H1 (cell line): ENCODE data around the gene TPP1. TPM values are rescaled to one million over a fixed set of nuclear protein-coding genes. Genes with fewer than 3 reads are reported as not detected.

Experiments
- CTCF ChIA-PET: fragments of 300-600 bp; sonication (Branson Sonifier 250); formaldehyde crosslinking; loops from one replicate; lab custom pipeline; 2021; ENCODE audit not compliant: partially characterized antibody; lab: Charles Lee
- POLR2A ChIA-PET: fragments of 300-600 bp; sonication (Branson Sonifier 250); formaldehyde crosslinking; loops from one replicate; lab custom pipeline; 2021; ENCODE audit warnings: inconsistent platforms; ENCODE audit not compliant: partially characterized antibody; lab: Charles Lee
- DNase-seq, 2 experiments: peaks; one replicate each; pipeline versions ENCODE4 v3.0.0 to v3.0.0-alpha.2; 2010 to 2022; ENCODE audit warnings: low spot score in 2 of 2, low read depth in 1 of 2, mixed read lengths in 1 of 2
- FAIRE-seq: peaks from 2 replicates; lab custom pipeline; 2011; peaks lifted over from hg19 to GRCh38; lab: Jason Lieb, UNC
- H2AFZ ChIP-seq: 2 replicates; pipeline ENCODE4 v1.8.1; 2012; ENCODE audit warnings: low read length, inconsistent platforms
- H2AK5ac ChIP-seq: 2 replicates; pipeline ENCODE4 v1.6.1; 2013; ENCODE audit warnings: low read depth, low read length
- H2BK120ac ChIP-seq: replicated peaks from 2 replicates; pipeline ENCODE3; 2013; ENCODE audit warnings: low read depth, low read length, inconsistent platforms
- H2BK12ac ChIP-seq: 2 replicates; pipeline ENCODE4 v1.6.1; 2013; ENCODE audit warnings: low read depth, low read length
- H2BK15ac ChIP-seq: 2 replicates; pipeline ENCODE4 v1.6.1; 2013; ENCODE audit warnings: low read length
- H2BK20ac ChIP-seq: 2 replicates; pipeline ENCODE4 v1.6.1; 2013; ENCODE audit warnings: low read length
- H2BK5ac ChIP-seq: 2 replicates; pipeline ENCODE4 v1.6.1; 2013; ENCODE audit warnings: low read depth, low read length
- H3K14ac ChIP-seq: 2 replicates; pipeline ENCODE4 v1.6.1; 2013; ENCODE audit warnings: inconsistent platforms; ENCODE audit not compliant: insufficient read length
- H3K18ac ChIP-seq: 2 replicates; pipeline ENCODE4 v1.6.1; 2013; ENCODE audit warnings: low read length; ENCODE audit errors: extremely low read depth
- H3K23ac ChIP-seq: 2 replicates; pipeline ENCODE4 v1.6.1; 2013; ENCODE audit warnings: inconsistent platforms; ENCODE audit not compliant: insufficient read length
- H3K23me2 ChIP-seq: 2 replicates; pipeline ENCODE4 v1.6.1; 2013; ENCODE audit warnings: low read depth, low read length
- H3K27ac ChIP-seq: 2 replicates; pipeline ENCODE4 v1.6.1; 2011; ENCODE audit warnings: low read depth, low read length, inconsistent platforms
- H3K27me3 ChIP-seq, 4 experiments: replicated peaks in 1 of 4; 1 replicate in 1 of 4; 2 replicates in 3 of 4; pipeline versions ENCODE4 v1.6.1 to v1.8.1; 2011 to 2013; ENCODE audit warnings: low read length in 3 of 4, mild to moderate bottlenecking in 3 of 4, inconsistent platforms in 2 of 4, mixed read lengths in 2 of 4, moderate library complexity in 1 of 4; ENCODE audit not compliant: control insufficient read depth in 3 of 4, insufficient read depth in 3 of 4; ENCODE audit errors: extremely low read depth in 1 of 4
- H3K36me3 ChIP-seq, 4 experiments: 2 replicates each; pipeline versions ENCODE4 v1.6.1 to v1.8.1; 2011 to 2013; ENCODE audit warnings: mild to moderate bottlenecking in 4 of 4, low read length in 3 of 4, moderate library complexity in 2 of 4, control low read depth in 1 of 4, inconsistent platforms in 1 of 4; ENCODE audit not compliant: insufficient read depth in 4 of 4, control insufficient read depth in 2 of 4
- H3K4ac ChIP-seq: replicated peaks from 2 replicates; pipeline ENCODE3; 2013; ENCODE audit warnings: low read length, low read depth, mixed read lengths, inconsistent platforms; ENCODE audit not compliant: insufficient read length
- H3K4me1 ChIP-seq, 4 experiments: replicated peaks in 1 of 4; 1 replicate in 1 of 4; 2 replicates in 3 of 4; pipeline versions ENCODE4 v1.6.1 to v1.8.1; 2011 to 2013; ENCODE audit warnings: low read length in 3 of 4, inconsistent platforms in 2 of 4, mixed read lengths in 1 of 4; ENCODE audit not compliant: insufficient read depth in 4 of 4, control insufficient read depth in 3 of 4
- H3K4me2 ChIP-seq, 2 experiments: 2 replicates each; pipeline versions ENCODE4 v1.6.1 to v1.8.1; 2011 to 2013; ENCODE audit warnings: low read depth in 2 of 2, low read length in 2 of 2, control low read depth in 1 of 2, inconsistent platforms in 1 of 2, mild to moderate bottlenecking in 1 of 2; ENCODE audit not compliant: insufficient read depth in 1 of 2
- H3K4me3 ChIP-seq, 4 experiments: fragments of 200-600, 300-600 bp in 1 of 4; sonication (generic), shearing (Covaris generic), sonication (Bioruptor Twin) in 1 of 4; 2 replicates each; pipeline versions ENCODE4 v1.5.1 to v1.8.1; 2011 to 2016; ENCODE audit warnings: low read length in 4 of 4, low read depth in 3 of 4, control low read depth in 2 of 4, inconsistent platforms in 2 of 4, mild to moderate bottlenecking in 2 of 4, mixed read lengths in 1 of 4, moderate library complexity in 1 of 4; ENCODE audit not compliant: insufficient read depth in 2 of 4; ENCODE audit errors: extremely low read depth in 1 of 4
- H3K56ac ChIP-seq: replicated peaks from 2 replicates; pipeline ENCODE3; 2013; ENCODE audit warnings: low read depth, mild to moderate bottlenecking, mixed read lengths, low read length, inconsistent platforms; ENCODE audit not compliant: insufficient read length
- H3K79me1 ChIP-seq: 2 replicates; pipeline ENCODE4 v1.6.1; 2013; ENCODE audit warnings: low read depth, low read length, control low read depth
- H3K79me2 ChIP-seq, 2 experiments: 2 replicates each; pipeline versions ENCODE4 v1.6.1 to v1.8.1; 2012 to 2013; ENCODE audit warnings: low read length in 2 of 2, mild to moderate bottlenecking in 2 of 2, inconsistent platforms in 1 of 2; ENCODE audit not compliant: insufficient read depth in 2 of 2, control insufficient read depth in 1 of 2
- H3K9ac ChIP-seq, 4 experiments: replicated peaks in 1 of 4; 1 replicate in 1 of 4; 2 replicates in 3 of 4; pipeline versions ENCODE4 v1.6.1 to v1.8.1; 2011 to 2013; ENCODE audit warnings: low read depth in 3 of 4, low read length in 3 of 4, control low read depth in 2 of 4, mild to moderate bottlenecking in 2 of 4, moderate library complexity in 2 of 4, inconsistent platforms in 1 of 4; ENCODE audit errors: extremely low read depth in 1 of 4
- H3K9me3 ChIP-seq, 2 experiments: 2 replicates each; pipeline versions ENCODE4 v1.6.1 to v1.8.1; 2012 to 2013; ENCODE audit warnings: mild to moderate bottlenecking in 2 of 2, moderate library complexity in 2 of 2, control low read depth in 1 of 2, inconsistent platforms in 1 of 2, low read depth in 1 of 2, low read length in 1 of 2, mixed read lengths in 1 of 2; ENCODE audit not compliant: insufficient read depth in 2 of 2
- H4K20me1 ChIP-seq, 2 experiments: replicated peaks in 1 of 2; 2 replicates each; pipeline versions ENCODE3 to v1.8.1; 2011 to 2013; ENCODE audit warnings: inconsistent platforms in 2 of 2, low read length in 2 of 2, mild to moderate bottlenecking in 1 of 2; ENCODE audit not compliant: insufficient read depth in 2 of 2, control insufficient read depth in 1 of 2
- H4K5ac ChIP-seq: 2 replicates; pipeline ENCODE4 v1.6.1; 2013; ENCODE audit warnings: low read length, low read depth, mixed read lengths, inconsistent platforms; ENCODE audit not compliant: insufficient read length
- H4K8ac ChIP-seq: 2 replicates; pipeline ENCODE4 v1.8.0; 2013; ENCODE audit warnings: mild to moderate bottlenecking, moderate library complexity, low read length, inconsistent platforms; ENCODE audit not compliant: insufficient read depth; ENCODE audit errors: extremely low read depth
- H4K91ac ChIP-seq: replicated peaks from 2 replicates; pipeline ENCODE3; 2013; ENCODE audit warnings: low read length, mixed read lengths, inconsistent platforms; ENCODE audit not compliant: insufficient read length
- ASH2L ChIP-seq: fragments of 200-600, 300-600 bp; sonication (generic); IDR thresholded peaks from one replicate; pipeline ENCODE4 v1.7.1; 2017; ENCODE audit warnings: low read length
- BACH1 ChIP-seq: IDR thresholded peaks from 2 replicates; pipeline ENCODE4 v1.6.1; 2012; ENCODE audit warnings: low read length, improper control_type of control experiment
- BRCA1 ChIP-seq: IDR thresholded peaks from 2 replicates; pipeline ENCODE4 v1.6.1; 2012; ENCODE audit warnings: low read depth, low read length, improper control_type of control experiment
- FOSL1 ChIP-seq: IDR thresholded peaks from 2 replicates; pipeline ENCODE4 v1.6.1; 2011; ENCODE audit warnings: mild to moderate bottlenecking, low read depth, low read length, moderate library complexity; ENCODE audit not compliant: insufficient read depth
- GABPA ChIP-seq: IDR thresholded peaks from 2 replicates; pipeline ENCODE4 v1.6.1; 2011; ENCODE audit warnings: mild to moderate bottlenecking, low read length, moderate library complexity, borderline replicate concordance; ENCODE audit not compliant: insufficient read depth
- HDAC2 ChIP-seq, 2 experiments: fragments of 300-600 bp in 1 of 2; sonication (generic) in 1 of 2; IDR thresholded peaks; 2 replicates each; pipeline ENCODE4 v1.6.1; 2011 to 2012; ENCODE audit warnings: low read depth in 2 of 2, low read length in 2 of 2, mild to moderate bottlenecking in 2 of 2, moderate library complexity in 2 of 2, borderline replicate concordance in 1 of 2, inconsistent platforms in 1 of 2
- KDM5A ChIP-seq: fragments of 200-600 bp; IDR thresholded peaks from 2 replicates; pipeline ENCODE4 v1.7.1; 2012; ENCODE audit warnings: mild to moderate bottlenecking, low read length, inconsistent platforms, mixed read lengths
- PHF8 ChIP-seq: fragments of 200-600 bp; sonication (generic); conservative IDR thresholded peaks from 2 replicates; pipeline ENCODE4 v1.7.1; 2012; ENCODE audit warnings: low read depth, mild to moderate bottlenecking, inconsistent platforms, low read length, moderate library complexity
- SIN3A ChIP-seq, 2 experiments: IDR thresholded peaks in 1 of 2; conservative IDR thresholded peaks in 1 of 2; 2 replicates each; pipeline ENCODE4 v1.6.1; 2011 to 2012; ENCODE audit warnings: low read length in 2 of 2, improper control_type of control experiment in 1 of 2, low read depth in 1 of 2, mild to moderate bottlenecking in 1 of 2
- SIRT6 ChIP-seq: IDR thresholded peaks from one replicate; pipeline ENCODE4 v1.7.1; 2012; ENCODE audit warnings: low read length, inconsistent platforms
- TCF12 ChIP-seq: IDR thresholded peaks from 2 replicates; pipeline ENCODE4 v1.6.1; 2011; ENCODE audit warnings: low read depth, mild to moderate bottlenecking, low read length
- WGBS, 2 experiments: shearing (Covaris generic) in 1 of 2; methylation state at CpG; one replicate each; pipeline versions ENCODE4 v1.1.6 to v1.1.7; 2013 to 2015; ENCODE audit warnings: low lambda C conversion rate in 2 of 2, mixed read lengths in 2 of 2, inconsistent platforms in 1 of 2, low coverage in 1 of 2, missing lambda C conversion rate in 1 of 2; ENCODE audit not compliant: insufficient replicate concordance in 2 of 2, insufficient coverage in 1 of 2, insufficient read length in 1 of 2; ENCODE audit errors: extremely low coverage in 1 of 2, missing lambda C conversion rate in 1 of 2; 5-methylcytosine and 5-hydroxymethylcytosine counted together
- polyA plus RNA-seq, 7 experiments: library from polyadenylated mRNA; depleted of rRNA in 3 of 7; stranded (reverse) in 5 of 7; unstranded in 2 of 7; fragments of >200 nt in 5 of 7; fragments of 200-250 nt in 2 of 7; gene quantifications; 1 replicate in 5 of 7; 2 replicates in 1 of 7; 4 replicates in 1 of 7; pipeline versions ENCODE4 v1.2.1 to v1.2.3, GENCODE V29; 2011 to 2013; ENCODE audit warnings: missing spikeins in 2 of 7, mixed read lengths in 2 of 7
- total RNA-seq: library from RNA; stranded (reverse); fragmentation: NEBNext Ultra II Directional; extraction: Animal tissue kit (Norgen Biotek cat#: 25700); gene quantifications from 2 replicates; pipeline ENCODE4 v1.2.1, GENCODE V29; 2021
- TF ChIP-seq, protein P1 (sequence below): IDR thresholded peaks from 2 replicates; pipeline ENCODE4 v1.6.1; 2012; ENCODE audit warnings: inconsistent platforms

Gene TPP1
- total and polyA plus RNA-seq, 2 of the 8 experiments (the other 6 are each of a cell fraction or from before 2014, with no cell fraction given), result 36.1 to 77.5 TPM

DNA sequence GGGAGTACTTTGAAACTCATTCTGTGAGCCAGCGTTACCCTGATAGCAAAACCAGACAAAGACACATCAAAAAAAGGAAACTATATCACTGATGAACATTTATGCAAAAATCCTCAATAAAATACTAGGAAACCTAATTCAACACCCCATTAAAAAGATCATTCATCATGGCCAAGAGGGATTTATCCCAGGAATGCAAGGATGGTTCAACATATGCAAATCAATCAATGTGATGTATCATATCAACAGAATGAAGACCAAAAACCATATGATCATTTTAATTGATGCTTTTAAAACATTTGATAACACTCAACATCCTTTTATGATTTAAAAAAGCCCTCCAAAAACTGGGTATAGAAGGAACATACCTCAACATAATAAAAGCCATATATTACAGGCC, 35.6 kb downstream of the TPP1 start:
- Histone ChIP-seq H4K91ac (no peak overlapping the region), H3K14ac (no peak overlapping the region), H3K79me2 (no peaks in the 10 kb centered on the region), H2BK5ac (no peak overlapping the region), H3K56ac (no peak overlapping the region), H3K9me3 (peaks cover 0 to 4% of the 10 kb centered on the region in 2 experiments; a peak in 1 of 4 replicates), H2BK15ac (no peak overlapping the region), H3K4ac (no peak overlapping the region), H2BK12ac (no peak overlapping the region), H4K20me1 (no peaks in the 10 kb centered on the region), H2AK5ac (no peak overlapping the region), H4K8ac (no peak overlapping the region), H3K27me3 (no peaks in the 10 kb centered on the region), H3K4me1 (peaks cover 0 to 16% (median 10%) of the 10 kb centered on the region in 4 experiments; a peak in 5 of 7 replicates), H3K23me2 (no peaks in the 10 kb centered on the region), H3K9ac (no peak overlapping the region), H3K18ac (no peak overlapping the region), H3K23ac (no peak overlapping the region), H2BK120ac (no peak overlapping the region), H3K27ac (no peak overlapping the region), H2AFZ (no peak overlapping the region), H2BK20ac (no peak overlapping the region), H3K4me2 (no peak overlapping the region), H4K5ac (no peak overlapping the region), H3K4me3 (no peak overlapping the region), H3K36me3 (no peaks in the 10 kb centered on the region), H3K79me1 (no peaks in the 10 kb centered on the region)
- CTCF ChIA-PET, result no interaction called here
- no peak for DNase-seq
- POLR2A ChIA-PET, result no interaction called here
- 83% methylated on average over 1 of the region's 1 CpG; no CpG with 5 or more reads in 1 of the 2 experiments for WGBS, 2 experiments
- FAIRE-seq, result no peak
- TF ChIP-seq BACH1, result no peak
- TF ChIP-seq, protein P1, sequence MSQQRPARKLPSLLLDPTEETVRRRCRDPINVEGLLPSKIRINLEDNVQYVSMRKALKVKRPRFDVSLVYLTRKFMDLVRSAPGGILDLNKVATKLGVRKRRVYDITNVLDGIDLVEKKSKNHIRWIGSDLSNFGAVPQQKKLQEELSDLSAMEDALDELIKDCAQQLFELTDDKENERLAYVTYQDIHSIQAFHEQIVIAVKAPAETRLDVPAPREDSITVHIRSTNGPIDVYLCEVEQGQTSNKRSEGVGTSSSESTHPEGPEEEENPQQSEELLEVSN, result no peak
- TF ChIP-seq SIN3A (conservative IDR thresholded peaks at IDR 0.05 in 1 of 2, IDR thresholded peaks at IDR 0.05 in 1 of 2; ENCODE audit: low read depth in 1 of 2, low read length in 2 of 2), result no peak
- no peak for TF ChIP-seq BRCA1
- no peak for TF ChIP-seq HDAC2 (IDR thresholded peaks at IDR 0.05; ENCODE audit: borderline replicate concordance in 1 of 2, low read depth in 2 of 2, low read length in 2 of 2)
- no peak for TF ChIP-seq PHF8
- no peak for TF ChIP-seq SIRT6
- TF ChIP-seq TCF12, result no peak
- TF ChIP-seq GABPA, result no peak
- TF ChIP-seq FOSL1, result no peak
- no peak for TF ChIP-seq KDM5A
- no peak for TF ChIP-seq ASH2L
